GM18907 (cell line): ENCODE measurements around the gene CERS6.

Experiments
- ATAC-seq: cut with Tn5 transposase; IDR thresholded peaks from one replicate; pipeline ENCODE4 v1.9.1; 2021; ENCODE audit warnings: mild to moderate bottlenecking, moderate library complexity; ENCODE audit not compliant: unreplicated experiment

The CERS6 gene

DNA sequence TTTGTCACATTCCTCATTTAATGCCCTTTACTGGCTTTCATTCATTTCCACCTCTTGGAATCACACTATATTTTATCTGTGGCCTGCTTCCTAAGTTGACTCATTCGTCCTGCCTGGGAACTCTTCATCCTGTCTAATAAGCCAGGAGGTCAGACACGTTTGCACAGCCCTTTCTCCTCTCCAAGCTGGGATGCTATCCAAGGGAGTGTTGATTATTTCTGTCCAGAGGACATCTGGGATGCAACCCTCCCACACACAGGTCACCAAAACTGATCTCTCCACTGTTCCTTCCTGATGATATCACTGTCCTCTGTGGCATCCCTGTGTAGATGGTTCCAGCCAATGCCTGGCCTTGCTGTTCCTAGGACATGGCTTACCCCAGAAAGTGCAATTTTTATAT is 266.5 kb downstream of the CERS6 start:
- no peak for ATAC-seq

DNA sequence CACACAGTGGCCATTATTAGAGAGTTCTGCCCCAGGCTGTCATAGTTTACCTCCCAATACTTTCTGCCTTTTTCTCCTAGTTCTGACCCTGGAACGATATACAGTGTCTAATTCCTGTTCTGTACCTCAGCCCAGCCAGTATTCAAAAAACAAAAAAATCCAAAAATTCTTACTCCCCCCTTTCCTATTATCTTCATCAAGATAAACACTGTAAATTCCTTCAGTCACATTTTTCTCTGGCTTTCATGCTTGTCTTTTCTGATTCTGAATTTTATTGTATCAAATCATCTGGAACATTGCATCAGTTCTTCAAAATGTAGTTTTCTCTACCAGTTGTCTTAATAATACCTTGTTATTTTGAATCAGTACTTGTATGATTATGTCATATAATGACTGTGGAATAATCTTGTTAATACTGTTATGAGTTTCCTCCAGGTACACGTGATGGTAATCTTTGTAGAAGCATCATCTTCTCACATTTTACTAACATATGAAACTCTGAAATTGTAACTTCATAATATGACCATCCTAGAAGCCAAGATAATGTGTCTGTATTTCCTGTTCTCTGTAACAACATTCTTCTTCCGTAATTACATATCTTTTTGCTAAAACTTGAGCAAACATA is 267.3 kb downstream of the CERS6 start:
- no peak for ATAC-seq

DNA sequence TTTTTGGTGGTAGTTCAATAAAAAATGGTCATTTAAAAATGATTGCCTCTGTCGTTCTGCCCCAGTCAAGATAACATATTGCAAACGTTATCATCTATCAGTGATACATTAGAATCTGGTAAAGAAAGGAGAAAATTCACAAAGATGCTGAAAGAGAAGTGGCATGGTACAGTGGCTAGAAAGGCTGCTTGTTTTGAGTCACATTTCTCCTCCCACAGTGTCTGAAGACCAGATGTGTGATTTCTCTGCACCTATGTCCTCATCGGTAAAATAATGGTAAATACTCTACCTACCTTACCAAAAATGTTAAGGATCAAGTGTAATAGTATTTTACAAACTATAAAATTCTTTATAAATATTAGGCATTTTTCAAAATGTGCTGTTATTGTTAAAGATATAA is 270.3 kb downstream of the CERS6 start:
- ATAC-seq: no peak

DNA sequence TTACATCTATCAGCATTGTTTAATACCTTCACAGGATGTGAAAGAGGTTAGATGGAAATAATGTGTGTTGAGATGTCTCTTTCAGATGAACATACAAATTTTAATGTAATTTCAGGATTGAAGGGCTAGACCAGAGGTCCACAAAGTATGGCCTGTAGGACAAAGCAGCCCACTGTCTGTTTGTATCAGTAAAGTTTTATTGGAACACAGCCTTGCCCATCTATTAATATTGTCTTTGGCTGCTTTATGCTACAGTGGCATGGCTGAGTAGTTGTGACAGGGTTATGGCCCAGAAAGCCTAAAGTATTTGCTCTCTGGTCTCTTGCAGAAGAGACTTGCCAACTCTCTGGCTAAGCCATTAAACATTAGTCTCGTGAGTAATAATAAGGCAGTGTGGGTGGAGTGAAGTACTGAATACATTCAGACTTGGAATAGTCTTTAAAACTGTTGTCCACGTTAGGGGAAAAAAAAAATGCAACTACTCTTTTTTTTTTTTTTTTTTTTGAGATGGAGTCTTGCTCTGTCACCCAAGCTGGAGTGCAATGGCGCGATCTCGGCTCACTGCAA is 271.9 kb downstream of the CERS6 start:
- ATAC-seq: no peak

DNA sequence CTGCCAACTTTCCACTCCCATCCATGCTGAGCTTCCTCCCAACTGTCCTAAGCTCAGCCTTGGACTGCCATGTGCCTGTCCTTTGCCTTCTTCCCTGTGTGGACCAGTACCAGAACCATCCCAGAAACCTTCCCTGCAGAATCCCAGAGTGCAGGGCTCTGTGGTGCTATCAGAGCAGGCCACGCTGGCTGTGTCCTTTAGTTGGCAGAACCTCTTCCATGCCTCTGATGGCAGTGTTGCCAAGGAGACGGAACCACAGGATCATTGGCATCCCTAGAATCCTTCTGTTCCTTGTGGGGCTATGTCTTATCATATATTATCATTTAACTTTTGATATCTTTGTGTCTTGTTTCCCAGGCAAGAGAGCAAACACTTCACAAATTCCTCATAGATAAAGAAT is 273.4 kb downstream of the CERS6 start:
- no peak for ATAC-seq

DNA sequence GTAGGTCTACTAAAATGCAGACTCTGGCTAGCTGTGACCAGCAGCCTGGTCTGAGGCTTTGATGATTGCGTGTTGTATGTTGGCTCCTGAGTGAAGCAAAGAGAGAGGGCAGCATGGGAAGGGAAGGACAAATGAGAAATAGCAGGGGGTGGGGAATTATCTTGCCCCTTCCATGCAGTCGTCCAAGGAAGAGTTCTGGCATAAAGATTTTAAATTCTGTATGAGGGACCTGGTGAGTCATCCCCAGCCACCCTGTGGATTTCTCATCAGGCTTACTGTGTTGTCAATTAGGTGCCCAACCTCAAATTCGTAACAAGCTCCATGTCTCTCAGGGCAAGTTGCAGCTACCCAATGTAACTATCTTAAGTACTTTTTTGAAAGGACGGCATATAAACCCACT is 274.3 kb downstream of the CERS6 start:
- ATAC-seq: no peak

DNA sequence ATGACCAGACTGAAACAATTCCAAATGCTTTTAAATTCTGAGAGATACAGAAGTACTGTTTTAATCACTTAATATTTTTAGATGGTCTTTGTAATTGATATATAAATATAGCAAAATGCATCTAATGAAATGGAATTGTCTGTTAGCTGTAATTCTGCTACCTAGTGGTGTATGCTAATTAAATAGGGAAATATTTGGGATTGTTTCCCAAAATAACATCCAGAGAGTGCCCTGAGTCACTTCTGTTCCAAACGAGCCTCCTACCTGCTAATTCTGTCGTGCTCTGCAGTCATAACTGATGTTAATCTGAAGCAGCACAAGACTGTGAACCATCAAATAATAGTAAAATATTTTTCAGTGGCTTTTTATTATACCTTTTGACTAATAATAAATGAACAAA is 274.9 kb downstream of the CERS6 start:
- ATAC-seq: no peak

DNA sequence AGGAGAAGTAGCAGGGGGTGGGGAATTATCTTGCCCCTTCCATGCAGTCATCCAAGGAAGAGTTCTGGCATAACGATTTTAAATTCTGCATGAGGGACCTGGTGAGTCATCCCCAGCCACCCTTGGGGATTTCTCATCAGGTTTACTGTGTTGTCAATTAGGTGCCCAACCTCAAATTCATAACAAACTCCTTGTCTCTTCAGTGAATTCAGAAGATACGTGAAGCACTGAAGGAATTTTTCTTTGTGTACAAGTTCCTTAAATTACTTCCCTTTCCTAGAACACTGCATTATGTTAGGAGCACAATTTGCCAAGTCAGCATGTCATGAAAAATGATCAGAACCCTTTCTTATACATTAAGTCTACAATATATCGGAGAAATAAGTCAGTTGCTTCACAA is 275.5 kb downstream of the CERS6 start:
- no peak for ATAC-seq

DNA sequence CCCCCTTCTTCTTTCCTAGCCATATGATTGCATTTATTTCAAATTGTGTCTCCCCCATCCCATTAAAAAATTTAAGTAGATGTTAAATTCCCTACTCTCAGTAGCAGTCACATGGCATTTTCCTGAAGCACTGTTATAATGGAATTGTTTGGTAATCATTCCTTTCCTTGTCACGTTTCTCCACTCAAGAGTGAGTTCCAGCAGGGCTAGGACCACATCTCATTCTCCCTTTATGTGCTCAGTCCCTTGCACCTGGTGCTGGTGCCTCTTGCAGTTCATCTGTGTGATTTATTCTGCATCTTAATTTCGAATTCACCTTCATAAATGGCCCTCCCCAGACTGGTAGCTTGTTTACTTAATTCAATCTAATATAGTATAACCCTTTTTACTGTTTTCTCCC is 276.0 kb downstream of the CERS6 start:
- ATAC-seq: no peak

DNA sequence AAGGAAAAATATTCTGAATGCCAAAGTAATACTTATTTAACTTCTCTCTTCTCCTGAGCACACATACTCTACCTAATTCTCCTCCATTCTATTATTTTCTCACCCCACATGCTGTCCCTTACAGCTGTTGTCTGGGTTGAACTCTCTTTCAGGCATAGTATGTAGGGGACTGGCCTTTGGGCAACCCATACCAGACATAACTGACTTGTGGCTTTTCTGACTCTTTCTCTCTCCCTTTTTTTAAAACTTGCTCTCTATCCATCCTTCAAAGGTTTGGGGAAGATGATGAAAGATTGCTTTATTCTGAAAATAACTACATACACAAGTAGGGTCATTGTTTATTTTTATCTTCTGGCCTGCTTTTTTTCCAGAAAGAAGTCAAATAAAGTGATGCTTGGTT is 276.4 kb downstream of the CERS6 start:
- no peak for ATAC-seq

DNA sequence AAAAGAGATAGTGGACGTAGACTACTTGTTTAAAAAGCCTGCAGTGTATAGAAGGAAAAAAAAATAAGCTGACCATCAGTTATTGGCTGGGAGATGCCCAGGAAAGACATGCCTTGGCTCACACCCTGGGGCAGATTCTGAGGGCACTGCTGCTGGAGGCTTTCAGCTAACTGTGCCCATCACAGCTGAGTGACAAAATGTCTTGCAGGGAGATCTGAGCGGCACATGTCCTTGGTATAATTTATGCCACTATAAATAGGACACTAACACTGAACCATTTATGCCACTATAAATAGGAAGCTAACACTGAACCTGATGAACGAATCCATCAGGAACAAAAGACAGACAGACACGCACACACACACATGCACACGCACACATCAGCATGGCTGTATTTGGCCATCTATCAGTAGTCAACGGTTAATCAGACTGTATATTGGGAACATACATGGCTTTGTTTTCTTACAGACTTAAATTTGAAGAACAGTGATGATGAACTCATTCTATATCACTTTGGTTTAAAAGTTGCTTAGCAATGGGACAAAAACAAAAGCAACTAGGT is 278.2 kb downstream of the CERS6 start:
- ATAC-seq: no peak

DNA sequence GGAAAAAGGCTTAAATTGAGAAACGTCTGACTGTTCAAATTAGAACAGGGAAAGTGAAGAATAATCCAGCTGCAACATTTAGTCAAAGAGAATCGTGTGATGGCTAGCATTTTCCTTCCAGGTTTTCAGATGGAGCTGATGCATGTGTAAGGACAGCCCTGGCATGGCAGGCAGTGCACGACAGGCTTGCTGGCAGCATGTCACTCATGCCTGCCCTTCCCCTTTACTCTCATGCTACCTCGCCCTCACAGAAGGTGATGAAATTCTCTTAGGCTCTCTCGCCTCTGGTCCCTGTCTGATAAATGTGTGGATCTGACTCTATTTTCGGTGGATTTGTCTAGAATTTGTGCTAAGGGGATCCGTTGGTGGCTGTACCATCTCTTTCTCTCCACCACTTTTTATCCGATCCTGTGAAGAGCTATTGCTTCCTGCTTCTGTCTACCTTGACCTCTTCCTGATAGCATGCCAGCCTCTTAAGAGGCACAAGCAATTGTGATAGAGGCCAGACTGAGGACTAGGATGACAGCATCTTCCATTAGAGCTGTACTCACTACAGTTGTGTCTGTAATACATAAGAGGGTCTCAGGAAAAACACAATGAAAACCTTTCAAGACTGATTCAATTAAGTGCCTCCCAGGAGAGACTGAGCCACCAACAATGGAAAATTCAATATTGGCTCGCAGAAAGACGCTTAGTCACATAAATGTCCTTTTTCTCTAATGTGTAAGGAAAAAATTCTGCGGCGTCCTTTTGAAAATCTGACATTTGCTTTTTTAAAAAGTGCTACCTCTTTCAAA is 280.8 kb downstream of the CERS6 start:
- no peak for ATAC-seq

DNA sequence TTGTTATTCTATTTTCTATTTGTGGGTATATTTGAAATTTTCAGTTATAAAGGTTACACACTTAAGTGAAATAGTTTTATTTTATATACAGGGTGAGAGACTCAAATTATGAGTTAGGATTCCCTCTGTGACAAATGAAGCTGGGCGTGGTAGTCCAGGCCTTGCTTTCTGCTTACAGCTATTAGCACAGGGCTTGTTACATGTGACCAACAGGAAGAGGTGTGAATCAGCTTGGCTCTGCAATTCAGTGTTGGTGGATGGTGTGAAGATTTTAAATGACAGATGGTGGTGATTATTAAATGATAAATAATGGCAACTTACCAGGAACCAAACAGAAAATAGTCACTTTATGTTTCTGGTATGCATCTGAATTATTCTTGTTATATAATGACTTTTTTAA is 282.0 kb downstream of the CERS6 start:
- no peak for ATAC-seq

DNA sequence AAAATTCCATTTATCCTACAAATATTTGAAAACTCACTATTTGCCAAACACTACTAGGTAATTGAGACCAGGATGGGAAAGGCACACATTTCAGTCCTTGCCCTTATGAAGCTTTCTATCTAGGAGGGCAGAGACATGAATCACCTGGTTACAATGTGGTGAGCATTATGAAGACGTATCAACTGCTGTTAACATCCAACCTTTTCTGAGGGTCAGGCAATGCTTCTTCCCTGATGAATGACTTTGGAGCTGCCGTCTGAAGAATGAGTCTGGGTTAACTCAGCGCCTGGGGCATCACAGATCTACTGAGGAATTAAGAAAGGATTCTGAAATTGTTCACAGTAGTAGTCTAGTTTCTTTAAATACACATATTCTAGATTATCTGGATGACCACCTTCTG is 284.3 kb downstream of the CERS6 start:
- ATAC-seq: no peak

DNA sequence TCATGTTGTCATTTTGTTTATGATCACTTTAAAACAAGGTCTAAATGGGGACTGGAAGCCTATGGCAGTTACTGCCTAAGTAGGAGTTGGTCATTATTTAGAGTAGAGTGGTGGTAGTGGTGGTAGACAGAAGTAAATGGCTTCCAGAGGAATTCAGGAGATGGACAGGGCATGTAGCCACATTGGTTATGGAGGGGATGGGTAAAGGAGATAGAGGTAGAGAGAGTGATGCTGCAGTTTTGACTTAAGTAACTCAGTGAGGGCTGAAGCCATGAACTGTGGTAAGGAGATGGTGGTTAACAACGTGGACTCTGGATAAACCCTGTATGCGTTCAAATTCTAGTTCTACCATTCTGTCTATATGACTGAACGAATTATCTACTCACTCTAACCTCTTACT is 284.7 kb downstream of the CERS6 start:
- no peak for ATAC-seq

DNA sequence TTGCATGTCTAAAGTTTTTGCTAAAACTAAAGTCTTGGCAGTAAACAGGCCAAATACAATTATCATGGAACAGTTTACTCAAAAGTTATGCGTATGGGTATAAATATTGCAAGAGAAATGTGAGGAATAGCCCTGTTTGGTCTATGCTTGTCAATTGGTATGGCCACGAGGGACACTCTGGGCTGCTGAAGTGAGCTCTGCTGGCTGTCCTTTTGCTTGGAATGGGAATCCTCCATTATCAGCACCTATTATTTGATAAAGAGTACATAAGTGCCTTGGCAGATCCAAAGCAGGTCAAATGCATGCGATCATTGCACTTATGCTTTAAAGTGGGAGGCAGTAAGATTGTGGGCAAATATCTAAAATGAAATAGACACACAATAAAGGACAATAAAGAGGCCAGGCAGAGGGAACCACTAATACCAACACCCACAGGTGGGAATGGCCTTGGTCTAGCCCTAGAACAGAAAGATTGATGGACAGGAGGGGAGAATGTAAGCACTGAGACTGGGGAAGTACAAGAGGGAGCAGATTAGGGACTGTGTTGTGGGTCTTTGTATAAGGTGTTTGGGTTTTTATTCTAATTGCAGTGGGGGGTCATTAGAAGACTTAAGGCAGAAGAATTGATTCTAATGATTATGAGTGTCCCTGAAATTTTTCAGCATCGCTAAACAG is 286.3 kb downstream of the CERS6 start:
- ATAC-seq: no peak

DNA sequence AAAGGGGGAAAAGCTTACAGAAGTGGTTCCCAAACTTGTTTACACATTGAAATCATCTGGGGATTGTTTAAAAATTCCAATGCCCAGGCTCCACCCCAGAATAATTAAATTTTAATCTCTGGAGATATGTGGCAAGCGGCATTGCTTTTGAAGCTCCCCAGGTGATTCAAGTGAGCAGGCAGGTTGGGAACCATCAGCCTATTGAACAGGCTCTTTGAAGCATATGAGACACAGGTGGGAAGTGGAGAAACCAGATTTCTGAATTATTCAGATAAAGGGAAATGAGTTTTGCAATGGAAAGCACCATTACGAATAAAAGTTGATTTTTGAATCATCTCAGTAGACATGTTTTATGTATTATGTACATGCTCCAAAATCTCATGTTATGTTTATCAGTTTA is 288.8 kb downstream of the CERS6 start:
- no peak for ATAC-seq

DNA sequence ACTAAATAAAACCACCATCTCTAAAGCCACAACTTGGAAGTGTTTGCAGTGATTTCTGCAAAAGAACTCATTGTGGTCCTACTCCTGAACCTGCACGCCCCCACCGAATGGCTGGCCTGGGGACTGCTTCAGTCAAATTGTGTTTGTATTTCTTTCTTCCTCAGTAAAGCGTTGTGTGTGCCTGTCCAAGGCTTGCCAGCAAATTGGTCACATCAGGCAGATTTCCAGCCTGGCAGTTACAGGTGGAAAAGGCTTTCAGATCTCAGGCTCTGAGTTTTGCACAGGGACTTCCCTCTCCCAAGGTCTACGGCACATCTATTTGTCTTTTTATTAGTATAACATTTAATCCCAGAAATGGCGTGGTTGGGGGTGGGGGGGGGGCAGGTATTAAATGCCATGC is 292.4 kb downstream of the CERS6 start:
- ATAC-seq: no peak

DNA sequence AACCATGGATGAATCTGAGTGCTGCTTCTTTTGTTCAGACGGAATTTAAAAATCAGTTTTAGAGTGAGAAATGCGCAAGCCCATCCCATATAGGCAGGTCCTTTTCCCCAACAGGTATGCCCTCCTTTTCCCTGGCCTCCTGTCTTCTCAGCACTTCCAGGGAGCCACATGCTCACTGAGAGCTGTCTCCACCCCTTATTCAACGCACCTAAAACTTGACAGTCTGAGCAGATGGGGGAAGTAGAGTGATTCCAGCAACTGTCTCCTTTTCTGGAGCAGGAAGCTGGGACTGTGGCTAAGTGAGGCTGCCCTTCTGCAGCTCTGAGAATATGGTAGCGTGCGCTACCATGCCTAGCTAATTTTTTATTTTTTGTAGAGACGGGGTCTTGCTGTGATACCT is 293.2 kb downstream of the CERS6 start:
- no peak for ATAC-seq

DNA sequence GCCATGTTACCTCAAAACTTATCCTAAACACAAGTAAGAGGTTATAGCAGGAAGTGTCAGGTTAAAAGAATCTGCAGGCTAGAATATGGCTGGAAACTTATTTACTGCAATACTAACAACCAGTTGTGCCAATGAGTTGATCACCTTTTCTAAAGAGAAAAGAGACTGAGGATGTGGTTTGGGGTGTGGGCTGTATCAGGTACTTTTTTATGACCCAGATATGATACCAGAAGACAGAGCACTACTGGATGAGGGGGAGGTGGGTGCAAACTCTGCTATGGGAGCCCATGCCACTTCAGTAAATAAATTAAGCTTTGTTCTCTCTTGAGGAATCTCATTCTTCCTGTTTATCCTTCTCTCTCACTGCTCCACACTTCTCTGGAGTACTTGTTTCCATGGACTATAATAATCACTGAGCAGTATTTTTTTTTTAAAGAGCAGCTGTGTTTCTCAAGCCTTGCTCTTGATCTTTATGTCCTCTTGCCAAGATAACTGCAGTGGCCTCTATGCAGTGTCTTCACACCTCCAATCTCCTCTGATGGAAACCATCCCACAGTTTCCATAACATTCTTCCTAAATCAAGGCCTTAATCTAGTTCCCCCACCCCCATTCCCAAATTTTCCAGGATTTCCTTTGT is 295.1 kb downstream of the CERS6 start:
- peak; percentile 94 for ATAC-seq

DNA sequence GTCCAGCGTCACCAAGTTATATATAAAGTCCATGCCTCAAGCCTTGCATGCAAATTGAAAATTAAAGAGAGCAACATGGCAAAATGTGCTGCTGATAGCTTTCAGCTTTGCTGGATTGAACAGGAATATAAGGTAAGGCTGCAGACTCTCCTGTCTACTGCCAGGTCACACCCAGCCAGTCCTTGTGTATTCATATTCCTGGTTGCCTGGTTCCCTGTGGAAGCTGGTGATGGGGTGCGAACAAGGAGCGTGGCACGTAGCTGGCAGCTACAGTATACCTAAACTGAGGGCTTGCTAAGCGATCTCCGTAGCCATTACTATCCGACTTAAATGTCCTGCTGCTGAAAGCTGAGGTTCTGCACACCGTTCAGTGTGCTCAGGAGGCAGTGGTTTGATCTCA is 296.3 kb downstream of the CERS6 start:
- no peak for ATAC-seq
